Neuronal stem cell (in vitro differentiated cells): ENCODE results near the gene KLHL35.

Experiments used
- DNase-seq: peaks from one replicate; pipeline ENCODE4 v3.0.0-alpha.2; 2013; ENCODE audit warnings: low spot score
- H2AFZ ChIP-seq: one replicate; pipeline ENCODE4 v1.6.1; 2013; ENCODE audit warnings: mild to moderate bottlenecking, low read length, inconsistent platforms
- H2AK5ac ChIP-seq: 2 replicates; pipeline ENCODE4 v1.6.1; 2013; ENCODE audit warnings: low read depth, mild to moderate bottlenecking, inconsistent platforms, low read length, moderate library complexity, mixed read lengths
- H2BK120ac ChIP-seq: 2 replicates; pipeline ENCODE4 v1.6.1; 2013; ENCODE audit warnings: low read depth, mild to moderate bottlenecking, inconsistent platforms, low read length, moderate library complexity, mixed read lengths
- H2BK12ac ChIP-seq: one replicate; pipeline ENCODE4 v1.6.1; 2013; ENCODE audit warnings: low read length, inconsistent platforms
- H2BK15ac ChIP-seq: 2 replicates; pipeline ENCODE4 v1.6.1; 2013; ENCODE audit warnings: mild to moderate bottlenecking, low read length, inconsistent platforms, mixed read lengths
- H2BK5ac ChIP-seq: one replicate; pipeline ENCODE4 v1.6.1; 2013; ENCODE audit warnings: inconsistent platforms, mild to moderate bottlenecking, low read length, moderate library complexity
- H3K14ac ChIP-seq: one replicate; pipeline ENCODE4 v1.6.1; 2013; ENCODE audit warnings: low read length, inconsistent platforms
- H3K18ac ChIP-seq: 2 replicates; pipeline ENCODE4 v1.6.1; 2013; ENCODE audit warnings: low read length, inconsistent platforms
- H3K23ac ChIP-seq: 2 replicates; pipeline ENCODE4 v1.6.1; 2013; ENCODE audit warnings: low read depth, mild to moderate bottlenecking, mixed read lengths, low read length, inconsistent platforms; ENCODE audit not compliant: poor library complexity
- H3K27ac ChIP-seq: replicated peaks from 3 replicates; pipeline ENCODE4 v1.5.1; 2013; ENCODE audit warnings: low read length, inconsistent platforms
- H3K27me3 ChIP-seq, 3 experiments: 2 replicates each; pipeline ENCODE4 v1.6.1; 2013; ENCODE audit warnings: low read length in 3 of 3, mild to moderate bottlenecking in 2 of 3, inconsistent platforms in 1 of 3, low read depth in 1 of 3, mixed read lengths in 1 of 3, moderate library complexity in 1 of 3; ENCODE audit not compliant: control insufficient read depth in 3 of 3, insufficient read depth in 3 of 3
- H3K36me3 ChIP-seq, 2 donors: replicated peaks in 1 of 2; 2 replicates each; pipeline ENCODE4 v1.6.1; 2013; ENCODE audit warnings: low read length in 2 of 2; ENCODE audit not compliant: control insufficient read depth in 2 of 2, insufficient read depth in 2 of 2
- H3K4ac ChIP-seq: 2 replicates; pipeline ENCODE4 v1.6.1; 2013; ENCODE audit warnings: inconsistent platforms, mild to moderate bottlenecking, low read length, moderate library complexity
- H3K4me1 ChIP-seq, 2 donors: 1 replicate in 1 of 2; 2 replicates in 1 of 2; pipeline ENCODE4 v1.6.1; 2013; ENCODE audit warnings: low read length in 2 of 2, low read depth in 1 of 2; ENCODE audit not compliant: control insufficient read depth in 2 of 2, insufficient read depth in 1 of 2
- H3K4me2 ChIP-seq: one replicate; pipeline ENCODE4 v1.6.1; 2013; ENCODE audit warnings: mild to moderate bottlenecking, low read length, inconsistent platforms; ENCODE audit not compliant: insufficient read depth, poor library complexity, severe bottlenecking
- H3K4me3 ChIP-seq, 2 donors: 2 replicates each; pipeline ENCODE4 v1.5.1; 2013; ENCODE audit warnings: low read length in 2 of 2, mild to moderate bottlenecking in 2 of 2, inconsistent platforms in 1 of 2, moderate library complexity in 1 of 2
- H3K79me1 ChIP-seq: one replicate; pipeline ENCODE4 v1.6.1; 2013; ENCODE audit warnings: low read depth, mild to moderate bottlenecking, inconsistent platforms, low read length, moderate library complexity
- H3K9ac ChIP-seq: one replicate; pipeline ENCODE4 v1.6.1; 2013; ENCODE audit warnings: mild to moderate bottlenecking, low read depth, low read length, inconsistent platforms; ENCODE audit not compliant: poor library complexity
- H3K9me3 ChIP-seq, 2 donors: replicated peaks in 1 of 2; 2 replicates each; pipeline versions ENCODE3 to v1.6.1; 2013; ENCODE audit warnings: low read length in 2 of 2, mild to moderate bottlenecking in 2 of 2, inconsistent platforms in 1 of 2, low read depth in 1 of 2, mixed read lengths in 1 of 2, moderate library complexity in 1 of 2; ENCODE audit not compliant: control insufficient read depth in 2 of 2, insufficient read depth in 1 of 2
- H4K8ac ChIP-seq: one replicate; pipeline ENCODE4 v1.6.1; 2013; ENCODE audit warnings: low read depth, mild to moderate bottlenecking, inconsistent platforms, low read length, moderate library complexity
- H4K91ac ChIP-seq: one replicate; pipeline ENCODE4 v1.6.1; 2013; ENCODE audit warnings: low read length, low read depth, mild to moderate bottlenecking, inconsistent platforms; ENCODE audit not compliant: poor library complexity
- WGBS, 2 donors: extraction: QIAGEN DNeasy Blood & Tissue Kit; methylation state at CpG; one replicate each; pipeline ENCODE4 v1.1.7; 2013; ENCODE audit warnings: missing lambda C conversion rate in 2 of 2, mixed read lengths in 1 of 2; ENCODE audit not compliant: insufficient read length in 2 of 2, insufficient replicate concordance in 1 of 2; ENCODE audit errors: extremely low coverage in 2 of 2; 5-methylcytosine and 5-hydroxymethylcytosine counted together

The KLHL35 gene

GRCh38 chr11:75402002-75402773 is 30.8 kb downstream of the KLHL35 start:
- H3K27ac ChIP-seq, result no peak overlapping the region

DNA sequence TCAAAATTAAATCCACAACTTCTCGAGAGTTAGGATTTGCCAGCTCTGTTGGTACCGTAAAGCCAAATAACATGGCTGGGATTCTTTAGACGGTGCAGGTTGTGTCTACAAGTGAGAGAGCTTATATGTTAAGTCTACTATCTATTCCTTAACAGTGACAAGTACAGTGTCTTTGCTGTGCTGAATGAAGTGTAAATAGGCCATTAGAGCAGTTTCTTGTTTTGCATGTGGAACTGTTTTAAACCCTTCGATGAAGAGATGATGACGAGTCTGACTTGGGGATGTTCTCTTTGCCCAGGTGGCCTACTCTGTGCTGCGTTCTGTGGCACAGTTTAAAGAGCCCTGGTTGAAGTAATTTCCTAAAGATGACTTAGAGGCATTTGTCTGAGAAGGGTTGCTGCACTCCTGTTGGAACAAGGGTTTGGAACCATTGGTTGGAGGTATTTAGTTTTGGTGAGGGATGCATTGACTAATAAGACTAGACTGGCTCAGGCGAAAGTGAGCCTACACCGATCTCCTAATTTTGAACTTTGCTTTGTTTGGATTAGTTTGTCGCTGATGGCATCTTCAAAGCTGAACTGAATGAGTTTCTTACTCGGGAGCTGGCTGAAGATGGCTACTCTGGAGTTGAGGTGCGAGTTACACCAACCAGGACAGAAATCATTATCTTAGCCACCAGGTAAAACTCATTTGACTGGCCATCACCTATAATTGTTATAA is 32.7 kb downstream of the KLHL35 start:
- Histone ChIP-seq H2BK12ac (no peak overlapping the region), H3K79me1 (peaks cover 4% of the 10 kb centered on the region), H3K23ac (no peak overlapping the region), H3K4me2 (peak overlapping the region; percentile 63), H2BK15ac (no peak overlapping the region), H3K4me3 (peak overlapping the region; percentile 83 to 95), H2AK5ac (no peak overlapping the region), H3K4ac (no peak overlapping the region), H2BK120ac (no peak overlapping the region), H3K4me1 (peaks cover 3 to 12% of the 10 kb centered on the region in 2 donors), H3K9ac (no peak overlapping the region), H3K18ac (no peak overlapping the region), H3K27me3 (peaks cover 0 to 5% (median 0%) of the 10 kb centered on the region in 3 experiments), H3K27ac (peak overlapping the region; percentile 5), H2AFZ (no peak overlapping the region), H3K14ac (no peak overlapping the region), H3K9me3 (no peaks in the 10 kb centered on the region), H3K36me3 (peaks cover 37 to 52% of the 10 kb centered on the region in 2 donors), H4K91ac (no peak overlapping the region), H4K8ac (no peak overlapping the region), H2BK5ac (no peak overlapping the region)
- no peak for DNase-seq
- WGBS, 2 donors, result no CpG with 5 or more reads among the region's 11 CpGs

More at GRCh38 chr11:75402002-75402773, 30.8 kb downstream of the KLHL35 start:
- Histone ChIP-seq H2BK120ac (no peak overlapping the region), H2BK5ac (no peak overlapping the region), H4K8ac (no peak overlapping the region), H3K9me3 (no peaks in the 10 kb centered on the region), H3K9ac (no peak overlapping the region), H4K91ac (no peak overlapping the region), H3K18ac (no peak overlapping the region), H2AK5ac (no peak overlapping the region), H3K36me3 (peaks cover 49 to 71% of the 10 kb centered on the region in 2 donors), H3K4me3 (no peak overlapping the region), H3K4me1 (peaks cover 3 to 12% of the 10 kb centered on the region in 2 donors), H2BK15ac (no peak overlapping the region), H2BK12ac (no peak overlapping the region), H3K27me3 (no peaks in the 10 kb centered on the region), H3K4me2 (no peak overlapping the region), H3K4ac (no peak overlapping the region), H2AFZ (no peak overlapping the region), H3K23ac (no peak overlapping the region), H3K79me1 (peaks cover 4% of the 10 kb centered on the region), H3K14ac (no peak overlapping the region)
- DNase-seq, result no peak
- no CpG with 5 or more reads among the region's 10 CpGs for WGBS, 2 donors

- no peak within 1 kb of the TSS for H2BK15ac ChIP-seq
- H4K91ac ChIP-seq, result no peak within 1 kb of the TSS
- H3K9ac ChIP-seq, result peak within 1 kb of the TSS; percentile 87
- peak within 1 kb of the TSS; percentile 83 for H2BK5ac ChIP-seq
- DNase-seq, result peak; percentile 89
- H3K4me1 ChIP-seq, result peaks cover 3 to 12% of the 10 kb centered on the region in 2 donors
- H2BK12ac ChIP-seq, result no peak within 1 kb of the TSS
- H3K4me2 ChIP-seq, result peak within 1 kb of the TSS; percentile 63
- peak within 1 kb of the TSS; percentile 99 for H3K18ac ChIP-seq
- H3K27ac ChIP-seq, result peak within 1 kb of the TSS; percentile 88
- no peak within 1 kb of the TSS for H2BK120ac ChIP-seq
- peaks cover 0 to 10% (median 0%) of the 10 kb centered on the region in 3 experiments for H3K27me3 ChIP-seq
- peak within 1 kb of the TSS; percentile 90 for H2AK5ac ChIP-seq
- no peak within 1 kb of the TSS for H4K8ac ChIP-seq
- H3K9me3 ChIP-seq, result no peaks in the 10 kb centered on the region
- peaks cover 4% of the 10 kb centered on the region for H3K79me1 ChIP-seq
- H3K4ac ChIP-seq, result no peak within 1 kb of the TSS
- peaks cover 33 to 45% of the 10 kb centered on the region in 2 donors for H3K36me3 ChIP-seq
- H3K23ac ChIP-seq, result peak within 1 kb of the TSS; percentile 95
- H2AFZ ChIP-seq, result peak within 1 kb of the TSS; percentile 93
- WGBS, 2 donors, result no CpG with 5 or more reads among the region's 55 CpGs
- peak within 1 kb of the TSS; percentile 83 to 95 for H3K4me3 ChIP-seq
- no peak within 1 kb of the TSS for H3K14ac ChIP-seq
These were observed 33.5 kb downstream of the KLHL35 start, which contains the start of gene RPS3 for GRCh38 chr11:75399344-75400145. TSS of gene RPS3 (plus strand) at chr11:75399518. CDS start at chr11:75399548, 30 bp downstream.
